ENCODE measurements around the gene TSSC4.

GRCh38 chr11:2417856-2418692 is 17.5 kb downstream of the TSSC4 start:
- no peak for TF ChIP-seq CTCF (conservative IDR thresholded peaks at IDR 0.05)
- TF ChIP-seq EZH2 (IDR thresholded peaks at IDR 0.05; ENCODE audit: low read depth) = no peak

All from PC-9 (cell line).